OCI-LY7 (cell line): ENCODE measurements around the gene OPCML.

Source experiments
- CTCF ChIP-seq: fragments of 200-600 bp; sonication (generic); conservative IDR thresholded peaks from 2 replicates; pipeline ENCODE4 v1.5.1; 2014; ENCODE audit warnings: mild to moderate bottlenecking, antibody characterized with exemption, low read length, moderate library complexity, mixed read lengths
- EZH2phosphoT487 ChIP-seq: fragments of 200-600 bp; sonication (generic); IDR thresholded peaks from 2 replicates; pipeline ENCODE4 v1.6.1; 2018; ENCODE audit warnings: low read depth, borderline replicate concordance, mild to moderate bottlenecking, mixed run types, antibody characterized with exemption, low read length, moderate library complexity, mixed read lengths

GRCh38 chr11:132948252-132948651, 584.0 kb downstream of the OPCML start:
- TF ChIP-seq CTCF (no peak), EZH2phosphoT487 (no peak)
